ENCODE results near the gene STK26. TPM values are rescaled to one million over a fixed set of nuclear protein-coding genes. Genes with fewer than 3 reads are reported as not detected.

STK26 gene
- total RNA-seq, 1 donor from 2014 or later, result 12.2 TPM

DNA sequence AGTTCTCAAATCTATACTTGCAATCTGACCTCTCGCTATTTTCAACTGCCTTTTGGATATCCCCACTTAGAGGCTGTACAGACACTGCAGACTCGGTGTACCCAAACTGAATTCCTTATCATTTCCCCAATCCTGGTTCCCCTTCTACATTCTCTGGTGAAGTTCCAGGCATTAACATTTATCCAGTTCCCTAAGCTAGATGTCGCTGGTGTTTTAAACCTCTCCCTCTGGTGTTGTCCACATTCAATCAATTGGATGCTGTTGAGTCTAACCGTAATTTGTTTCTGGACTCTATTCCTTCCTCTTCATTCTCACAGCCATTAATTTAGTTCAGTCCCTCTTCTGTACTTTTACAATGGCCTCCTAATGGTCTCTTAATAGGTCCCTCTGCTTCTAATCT is 7.2 kb upstream of the STK26 start:
- intact Hi-C loops (cut with DNase I), result no loop called here
- no peak for DNase-seq
- Histone ChIP-seq H3K27ac (no peak overlapping the region), H3K36me3 (no peaks in the 10 kb centered on the region), H3K4me1 (no peaks in the 10 kb centered on the region), H3K4me3 (no peak overlapping the region), H3K27me3 (no peaks in the 10 kb centered on the region), H3K9me3 (no peaks in the 10 kb centered on the region)
- TF ChIP-seq, protein P1, sequence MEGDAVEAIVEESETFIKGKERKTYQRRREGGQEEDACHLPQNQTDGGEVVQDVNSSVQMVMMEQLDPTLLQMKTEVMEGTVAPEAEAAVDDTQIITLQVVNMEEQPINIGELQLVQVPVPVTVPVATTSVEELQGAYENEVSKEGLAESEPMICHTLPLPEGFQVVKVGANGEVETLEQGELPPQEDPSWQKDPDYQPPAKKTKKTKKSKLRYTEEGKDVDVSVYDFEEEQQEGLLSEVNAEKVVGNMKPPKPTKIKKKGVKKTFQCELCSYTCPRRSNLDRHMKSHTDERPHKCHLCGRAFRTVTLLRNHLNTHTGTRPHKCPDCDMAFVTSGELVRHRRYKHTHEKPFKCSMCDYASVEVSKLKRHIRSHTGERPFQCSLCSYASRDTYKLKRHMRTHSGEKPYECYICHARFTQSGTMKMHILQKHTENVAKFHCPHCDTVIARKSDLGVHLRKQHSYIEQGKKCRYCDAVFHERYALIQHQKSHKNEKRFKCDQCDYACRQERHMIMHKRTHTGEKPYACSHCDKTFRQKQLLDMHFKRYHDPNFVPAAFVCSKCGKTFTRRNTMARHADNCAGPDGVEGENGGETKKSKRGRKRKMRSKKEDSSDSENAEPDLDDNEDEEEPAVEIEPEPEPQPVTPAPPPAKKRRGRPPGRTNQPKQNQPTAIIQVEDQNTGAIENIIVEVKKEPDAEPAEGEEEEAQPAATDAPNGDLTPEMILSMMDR (IDR thresholded peaks at IDR 0.05), result no peak
- ATAC-seq, result no peak

DNA sequence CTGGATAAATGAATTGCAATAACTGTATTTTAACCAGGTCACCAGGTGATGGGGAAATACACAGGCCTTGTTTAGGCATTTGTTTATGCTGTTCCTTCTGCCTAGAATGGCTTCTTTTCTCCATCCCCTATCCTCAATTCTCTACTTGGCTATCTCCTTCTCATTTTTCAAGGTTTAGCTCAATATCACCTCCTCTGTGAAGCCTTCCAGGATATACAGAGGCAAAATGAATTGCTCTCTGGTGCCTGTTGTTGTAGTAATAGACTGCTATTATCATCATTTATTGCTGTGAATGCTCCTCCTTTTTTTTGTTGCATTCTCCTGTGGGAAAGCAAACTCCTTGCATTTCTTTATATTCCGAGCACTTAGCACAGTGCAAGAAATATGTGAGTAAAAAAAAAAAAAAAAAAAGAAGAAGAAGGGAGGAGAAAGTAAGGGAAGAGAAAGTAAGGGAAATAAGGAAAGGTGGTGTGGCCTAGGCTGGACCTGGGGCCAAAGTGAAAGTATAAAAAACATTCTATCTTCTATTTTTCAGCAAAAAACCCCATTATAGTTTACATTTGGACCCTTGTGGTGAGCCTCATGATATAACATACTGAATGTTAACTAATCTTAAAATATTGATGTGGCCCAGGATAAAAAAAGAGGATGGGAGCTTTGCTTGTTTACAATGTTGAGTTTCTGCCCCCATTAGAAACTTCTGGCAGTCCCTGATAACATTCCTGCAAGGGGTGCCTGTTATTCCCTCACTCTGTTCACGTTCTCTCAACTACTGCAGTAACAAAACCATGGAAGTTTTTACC is 6.3 kb upstream of the STK26 start:
- H3K27me3 ChIP-seq, result no peaks in the 10 kb centered on the region
- no peaks in the 10 kb centered on the region for H3K36me3 ChIP-seq
- no peaks in the 10 kb centered on the region for H3K4me1 ChIP-seq
- intact Hi-C loops (cut with DNase I), result no loop called here
- TF ChIP-seq, protein P1 (IDR thresholded peaks at IDR 0.05), result no peak
- no peak for DNase-seq
- H3K27ac ChIP-seq, result no peak overlapping the region
- H3K4me3 ChIP-seq, result no peak overlapping the region
- no peak for ATAC-seq
- no peaks in the 10 kb centered on the region for H3K9me3 ChIP-seq

DNA sequence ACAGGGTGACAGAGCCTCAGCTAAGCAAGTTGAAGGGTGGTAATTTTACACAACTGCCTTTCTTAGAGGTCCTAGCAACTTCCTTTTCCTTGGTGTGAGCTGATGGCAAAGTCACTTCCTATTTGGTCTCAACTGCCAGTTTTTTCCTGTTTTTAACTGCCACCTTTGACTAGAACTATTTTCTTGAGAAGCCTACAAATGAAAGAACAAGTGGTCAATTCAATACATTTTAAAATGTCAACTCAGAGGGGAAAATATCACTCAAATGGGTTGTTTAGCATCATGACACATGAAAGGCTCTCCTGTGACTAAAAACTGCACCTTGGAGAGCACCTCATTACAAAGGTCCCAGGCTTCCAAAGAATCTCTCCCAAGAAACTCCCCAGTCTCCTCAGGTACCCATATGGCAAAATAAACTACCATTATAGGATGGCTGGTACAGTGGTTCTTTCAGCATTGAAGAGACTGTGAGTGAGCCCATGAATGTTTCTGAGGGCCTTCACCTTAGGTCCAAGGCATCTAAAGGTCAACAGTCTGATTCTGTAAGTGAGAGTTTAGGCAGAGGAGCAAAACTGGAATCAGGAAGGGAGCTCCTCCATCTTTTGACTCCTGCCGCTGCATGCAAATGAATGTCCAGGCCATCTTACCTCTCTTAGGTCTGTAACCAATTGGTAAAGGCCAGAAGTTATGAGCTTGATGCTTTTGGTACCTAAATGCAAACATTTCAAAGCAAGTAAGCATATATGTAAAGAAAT is 5.5 kb upstream of the STK26 start:
- intact Hi-C loops (cut with DNase I), result no loop called here
- DNase-seq (no peak), ATAC-seq (no peak)
- H3K36me3 ChIP-seq, result no peaks in the 10 kb centered on the region
- H3K27me3 ChIP-seq, result no peaks in the 10 kb centered on the region
- no peaks in the 10 kb centered on the region for H3K4me1 ChIP-seq
- no peak overlapping the region for H3K4me3 ChIP-seq
- TF ChIP-seq, protein P1 (IDR thresholded peaks at IDR 0.05), result no peak
- H3K27ac ChIP-seq, result no peak overlapping the region
- H3K9me3 ChIP-seq, result no peaks in the 10 kb centered on the region

DNA sequence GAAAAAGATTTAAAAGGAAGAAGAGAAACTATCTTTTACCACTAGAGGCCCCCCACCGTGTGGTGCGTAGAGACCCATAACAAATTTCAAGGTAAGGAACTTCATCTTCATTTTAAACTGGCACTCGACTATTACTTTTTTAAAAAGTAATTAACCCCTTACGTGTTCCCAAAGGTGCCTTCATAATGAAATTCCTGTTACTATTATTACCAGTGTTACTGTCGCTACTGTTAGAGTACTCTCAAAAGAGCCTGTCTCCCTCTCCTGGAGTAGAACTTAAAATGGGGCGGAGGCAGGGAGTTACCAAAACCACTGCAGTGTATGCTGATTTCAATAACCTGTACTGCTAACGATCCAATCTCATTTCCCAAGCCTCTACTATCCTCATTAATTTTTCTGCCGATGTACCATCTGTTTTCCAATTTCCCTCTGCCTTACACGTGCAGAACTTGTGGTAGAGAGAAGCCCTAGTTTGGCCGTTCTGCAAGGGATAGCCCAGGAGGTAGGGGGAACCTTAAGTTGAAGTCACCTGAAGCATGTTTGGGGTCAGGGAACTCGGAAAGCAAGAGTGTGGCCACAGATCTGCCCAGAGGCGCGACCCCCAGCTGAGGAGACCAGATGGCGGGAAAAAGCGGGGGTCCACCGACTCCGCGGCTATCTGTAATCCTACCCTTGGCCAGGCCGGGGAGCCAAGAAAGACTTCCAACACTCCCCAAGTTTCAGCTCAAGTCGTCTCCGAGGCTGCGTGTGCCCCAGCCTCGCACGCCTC is 720 bp upstream of the STK26 start:
- no peaks in the 10 kb centered on the region for H3K27me3 ChIP-seq
- no peak for DNase-seq
- TF ChIP-seq, protein P1 (IDR thresholded peaks at IDR 0.05), result peak; percentile 23
- H3K9me3 ChIP-seq, result no peaks in the 10 kb centered on the region
- H3K36me3 ChIP-seq, result no peaks in the 10 kb centered on the region
- intact Hi-C loops (cut with DNase I), result no loop called here
- H3K4me3 ChIP-seq, result peak overlapping the region; percentile 57
- no peak for ATAC-seq
- no peaks in the 10 kb centered on the region for H3K4me1 ChIP-seq
- H3K27ac ChIP-seq, result no peak overlapping the region

DNA sequence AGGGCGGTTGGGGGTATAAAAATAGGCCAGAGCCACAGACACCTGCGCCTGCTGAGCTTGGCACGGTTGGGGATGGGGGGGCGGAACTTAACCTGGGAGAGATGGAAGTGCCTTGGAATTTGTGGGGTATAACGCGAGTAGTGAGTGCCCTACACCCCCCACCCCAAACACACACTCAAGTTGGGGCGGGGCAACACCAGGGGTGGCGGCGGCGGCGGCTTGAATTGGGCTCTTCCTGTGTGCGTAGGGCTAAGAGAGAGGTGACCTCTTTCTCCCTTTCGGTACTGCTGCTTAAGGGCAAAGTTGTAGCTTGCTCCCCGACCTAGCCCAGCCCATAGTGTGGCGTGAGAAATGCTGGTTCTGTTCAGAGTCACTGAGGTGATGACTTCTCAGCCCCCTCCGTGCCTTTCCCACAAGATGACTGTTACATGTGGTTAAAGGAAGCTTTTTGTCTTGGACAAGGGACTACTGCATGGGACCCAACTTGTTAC is 839 bp downstream of the STK26 start:
- no peaks in the 10 kb centered on the region for H3K36me3 ChIP-seq
- DNase-seq (peak; percentile 69), ATAC-seq (peak; percentile 68)
- intact Hi-C loops (cut with DNase I), result no loop called here
- TF ChIP-seq, protein P1 (IDR thresholded peaks at IDR 0.05), result no peak
- H3K9me3 ChIP-seq, result no peaks in the 10 kb centered on the region
- H3K4me1 ChIP-seq, result no peaks in the 10 kb centered on the region
- peak overlapping the region; percentile 57 for H3K4me3 ChIP-seq
- H3K27me3 ChIP-seq, result no peaks in the 10 kb centered on the region
- H3K27ac ChIP-seq, result peak overlapping the region; percentile 65

Data from upper lobe of right lung (tissue), 1 donor.